SK-N-SH (cell line): Measurements from ENCODE around the gene KLK12. TPM values are rescaled to one million over a fixed set of nuclear protein-coding genes. Genes with fewer than 3 reads are reported as not detected.

Source experiments
- CTCF ChIA-PET: fragments of 300-600, 350-600 bp; formaldehyde crosslinking; extraction: SDS; loops from one replicate; lab custom pipeline; 2021; lab: Yijun Ruan, JAX
- POLR2A ChIA-PET: fragments of 350-600 bp; sonication (Branson Sonifier 250); formaldehyde crosslinking; extraction: SDS; loops from one replicate; lab custom pipeline; 2020; ENCODE audit warnings: antibody characterized with exemption, inconsistent platforms; lab: Yijun Ruan, JAX
- DNase-seq: peaks from one replicate; pipeline ENCODE4 v3.0.0; 2012
- H2AFZ ChIP-seq: fragments of 200-600 bp; sonication (generic); 2 replicates; pipeline ENCODE4 v1.8.1; 2016; ENCODE audit warnings: antibody characterized with exemption, mild to moderate bottlenecking, low read depth
- H3F3A ChIP-seq: fragments of 200-600 bp; sonication (generic); replicated peaks from 2 replicates; pipeline ENCODE3; 2016; ENCODE audit warnings: antibody characterized with exemption, mild to moderate bottlenecking; ENCODE audit not compliant: insufficient read depth
- H3K27ac ChIP-seq, 2 experiments: fragments of 200-500 bp in 1 of 2; fragments of 200-600 bp in 1 of 2; sonication (Bioruptor generic) in 1 of 2; sonication (generic), shearing (Covaris generic) in 1 of 2; 2 replicates each; pipeline versions ENCODE4 v1.5.1 to v1.6.1; 2014 to 2016; ENCODE audit warnings: low read depth in 2 of 2, inconsistent platforms in 1 of 2, low read length in 1 of 2, mild to moderate bottlenecking in 1 of 2, mixed read lengths in 1 of 2
- H3K27me3 ChIP-seq: fragments of 200-600 bp; sonication (generic), shearing (Covaris generic); 2 replicates; pipeline ENCODE4 v1.6.1; 2016; ENCODE audit warnings: mixed run types; ENCODE audit not compliant: insufficient read depth
- H3K36me3 ChIP-seq, 2 experiments: fragments of 200-500 bp in 1 of 2; fragments of 200-600 bp in 1 of 2; sonication (Bioruptor generic) in 1 of 2; sonication (generic) in 1 of 2; replicated peaks in 1 of 2; 2 replicates each; pipeline versions ENCODE3 to v1.5.1; 2014 to 2016; ENCODE audit warnings: low read length in 1 of 2, mild to moderate bottlenecking in 1 of 2; ENCODE audit not compliant: insufficient read depth in 2 of 2, control insufficient read depth in 1 of 2
- H3K4me1 ChIP-seq, 2 experiments: fragments of 200-500 bp in 1 of 2; fragments of 200-600 bp in 1 of 2; sonication (Bioruptor generic) in 1 of 2; sonication (generic), shearing (Covaris generic) in 1 of 2; 2 replicates each; pipeline versions ENCODE4 v1.5.1 to v1.6.1; 2014 to 2016; ENCODE audit warnings: low read depth in 1 of 2, low read length in 1 of 2, mixed run types in 1 of 2; ENCODE audit not compliant: insufficient read depth in 2 of 2, control insufficient read depth in 1 of 2
- H3K4me2 ChIP-seq: fragments of 200-600 bp; sonication (generic), shearing (Covaris generic); 2 replicates; pipeline ENCODE4 v1.6.1; 2017; ENCODE audit warnings: mixed run types
- H3K4me3 ChIP-seq, 2 experiments: fragments of 200-500 bp in 1 of 2; fragments of 200-600 bp in 1 of 2; sonication (Bioruptor generic) in 1 of 2; sonication (generic), shearing (Covaris generic) in 1 of 2; 2 replicates each; pipeline versions ENCODE4 v1.5.1 to v1.8.1; 2014 to 2016; ENCODE audit warnings: low read depth in 2 of 2, inconsistent platforms in 1 of 2, low read length in 1 of 2, mild to moderate bottlenecking in 1 of 2, mixed read lengths in 1 of 2, moderate library complexity in 1 of 2
- H3K79me2 ChIP-seq: fragments of 200-600 bp; sonication (generic); 2 replicates; pipeline ENCODE4 v1.8.1; 2017; ENCODE audit warnings: mild to moderate bottlenecking; ENCODE audit not compliant: insufficient read depth
- H3K9ac ChIP-seq: fragments of 200-600 bp; sonication (generic); 2 replicates; pipeline ENCODE4 v1.6.1; 2017; ENCODE audit warnings: mixed run types
- H3K9me2 ChIP-seq: fragments of 200-600 bp; sonication (generic); 2 replicates; pipeline ENCODE4 v1.6.1; 2017; ENCODE audit warnings: mixed run types
- H3K9me3 ChIP-seq: fragments of 200-600 bp; sonication (generic); 2 replicates; pipeline ENCODE4 v1.6.1; 2017; ENCODE audit warnings: mixed run types, mild to moderate bottlenecking, moderate library complexity
- H4K20me1 ChIP-seq: fragments of 200-600 bp; sonication (generic); 2 replicates; pipeline ENCODE4 v1.6.1; 2017; ENCODE audit warnings: mild to moderate bottlenecking, mixed run types; ENCODE audit not compliant: insufficient read depth
- ELF1 ChIP-seq: IDR thresholded peaks from 2 replicates; pipeline ENCODE4 v1.4.0; 2012
- EP300 ChIP-seq, 2 experiments: IDR thresholded peaks; 2 replicates each; pipeline versions ENCODE4 v1.4.0 to v1.6.1; 2012; ENCODE audit warnings: borderline replicate concordance in 1 of 2, low read depth in 1 of 2, low read length in 1 of 2
- EZH2phosphoT487 ChIP-seq: fragments of 200-600 bp; sonication (generic); IDR thresholded peaks from 2 replicates; pipeline ENCODE4 v1.6.1; 2017; ENCODE audit warnings: low read depth, mixed run types, mild to moderate bottlenecking, antibody characterized with exemption, moderate library complexity, borderline replicate concordance
- FOSL2 ChIP-seq: IDR thresholded peaks from 2 replicates; pipeline ENCODE4 v1.4.0; 2012; ENCODE audit warnings: low read depth, mild to moderate bottlenecking, moderate library complexity, borderline replicate concordance
- GATA2 ChIP-seq: sonication (generic); formaldehyde crosslinking; IDR thresholded peaks from 2 replicates; pipeline ENCODE4 v1.5.0; 2020; ENCODE audit warnings: mild to moderate bottlenecking, missing genetic modification reagents
- JUND ChIP-seq: IDR thresholded peaks from 2 replicates; pipeline ENCODE4 v1.4.0; 2012
- MEF2A ChIP-seq: IDR thresholded peaks from 2 replicates; pipeline ENCODE4 v1.4.0; 2012; ENCODE audit warnings: low read depth, borderline replicate concordance
- NRF1 ChIP-seq: IDR thresholded peaks from 2 replicates; pipeline ENCODE4 v1.6.1; 2012; ENCODE audit warnings: low read depth, mild to moderate bottlenecking, low read length
- PBX3 ChIP-seq: IDR thresholded peaks from 2 replicates; pipeline ENCODE4; 2012
- POLR2AphosphoS5 ChIP-seq: IDR thresholded peaks from 2 replicates; pipeline ENCODE4 v1.6.1; 2012; ENCODE audit warnings: low read depth, low read length
- RAD21 ChIP-seq: IDR thresholded peaks from 2 replicates; pipeline ENCODE4 v1.6.1; 2012; ENCODE audit warnings: mild to moderate bottlenecking, low read length
- RFX5 ChIP-seq: IDR thresholded peaks from 2 replicates; pipeline ENCODE4 v1.6.1; 2012; ENCODE audit warnings: mild to moderate bottlenecking, improper control_type of control experiment, low read length
- RXRA ChIP-seq: IDR thresholded peaks from 2 replicates; pipeline ENCODE4 v1.4.0; 2012; ENCODE audit warnings: low read depth, mild to moderate bottlenecking, borderline replicate concordance
- SIN3A ChIP-seq: IDR thresholded peaks from 2 replicates; pipeline ENCODE4 v1.6.1; 2012; ENCODE audit warnings: low read depth, mild to moderate bottlenecking, low read length, moderate library complexity, borderline replicate concordance
- SMC3 ChIP-seq: IDR thresholded peaks from 2 replicates; pipeline ENCODE4 v1.6.1; 2012; ENCODE audit warnings: low read depth, low read length, improper control_type of control experiment
- TAF1 ChIP-seq: IDR thresholded peaks from 2 replicates; pipeline ENCODE4 v1.6.1; 2012; ENCODE audit warnings: low read depth, mild to moderate bottlenecking, low read length, moderate library complexity, borderline replicate concordance
- TCF12 ChIP-seq: IDR thresholded peaks from 2 replicates; pipeline ENCODE4 v1.4.0; 2012
- USF2 ChIP-seq: fragments of 150-350 bp; IDR thresholded peaks from 2 replicates; pipeline ENCODE4 v1.6.1; 2017; ENCODE audit warnings: antibody characterized with exemption, low read length, low read depth, borderline replicate concordance
- WGBS: methylation state at CpG from one replicate; pipeline ENCODE4 v1.1.6; 2017; ENCODE audit warnings: low lambda C conversion rate; 5-methylcytosine and 5-hydroxymethylcytosine counted together
- polyA plus RNA-seq, 3 experiments: library from polyadenylated mRNA; depleted of rRNA; stranded (reverse); fragments of >200 nt; gene quantifications; 2 replicates each; pipeline ENCODE4 v1.2.3, GENCODE V29; 2012
- TF ChIP-seq, protein P1 (sequence below): IDR thresholded peaks from 2 replicates; pipeline ENCODE4 v1.4.0; 2012; ENCODE audit warnings: low read depth
- TF ChIP-seq, protein P2 (sequence below): fragments of 150-350 bp; IDR thresholded peaks from 2 replicates; pipeline ENCODE4 v1.6.1; 2016; ENCODE audit warnings: mild to moderate bottlenecking, low read depth, low read length
- TF ChIP-seq, protein P3 (sequence below): IDR thresholded peaks from 2 replicates; pipeline ENCODE4 v1.4.0; 2012; ENCODE audit warnings: low read depth, borderline replicate concordance

Gene KLK12
- polyA plus RNA-seq, 1 of the 3 experiments (the other 2 are of a cell fraction), result not detected

DNA sequence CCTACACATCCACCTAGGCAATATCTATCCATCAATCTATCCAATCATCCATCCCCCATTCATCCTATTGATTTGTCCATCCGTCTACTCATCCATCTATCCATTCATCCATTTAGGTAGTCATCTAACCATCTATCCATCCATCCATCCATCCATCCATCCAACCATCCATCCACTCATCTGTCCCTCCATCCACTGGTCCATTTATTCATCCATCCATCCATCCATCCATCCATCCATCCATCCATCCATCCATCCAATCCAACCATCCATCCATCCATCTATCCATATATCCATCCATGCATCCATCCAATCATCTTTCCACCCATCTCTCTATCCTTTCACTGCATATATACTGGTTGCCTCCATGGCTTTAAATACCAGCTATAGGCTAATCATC is 26.2 kb upstream of the KLK12 start:
- ChIA-PET CTCF (no interaction called here), POLR2A (no interaction called here)

GRCh38 chr19:51060336-51060735 is 25.5 kb upstream of the KLK12 start:
- Histone ChIP-seq H3K9me2 (no peaks in the 10 kb centered on the region), H3K4me2 (no peak overlapping the region), H3K9ac (no peak overlapping the region), H3K9me3 (no peaks in the 10 kb centered on the region), H3F3A (no peaks in the 10 kb centered on the region), H3K27me3 (peaks cover 34% of the 10 kb centered on the region; the same call in 1 of the 2 replicates), H3K4me3 (no peak overlapping the region), H3K79me2 (no peaks in the 10 kb centered on the region), H3K27ac (no peak overlapping the region), H3K36me3 (no peaks in the 10 kb centered on the region), H3K4me1 (no peaks in the 10 kb centered on the region), H4K20me1 (no peaks in the 10 kb centered on the region), H2AFZ (no peak overlapping the region)
- 8% methylated on average over 4 of the region's 4 CpGs for WGBS
- ChIA-PET POLR2A (no interaction called here), CTCF (no interaction called here)
- no peak for DNase-seq
- no peak for TF ChIP-seq RXRA
- TF ChIP-seq, protein P1, sequence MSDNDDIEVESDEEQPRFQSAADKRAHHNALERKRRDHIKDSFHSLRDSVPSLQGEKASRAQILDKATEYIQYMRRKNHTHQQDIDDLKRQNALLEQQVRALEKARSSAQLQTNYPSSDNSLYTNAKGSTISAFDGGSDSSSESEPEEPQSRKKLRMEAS, result no peak
- TF ChIP-seq PBX3, result no peak
- no peak for TF ChIP-seq POLR2AphosphoS5
- TF ChIP-seq ELF1, result no peak
- no peak for TF ChIP-seq USF2
- no peak for TF ChIP-seq RFX5
- TF ChIP-seq SMC3, result no peak
- TF ChIP-seq TCF12, result no peak
- no peak for TF ChIP-seq TAF1
- TF ChIP-seq EZH2phosphoT487, result no peak

More for the DNA sequence above, 26.2 kb upstream of the KLK12 start:
- no peaks in the 10 kb centered on the region for H3K4me1 ChIP-seq
- H4K20me1 ChIP-seq, result no peaks in the 10 kb centered on the region
- H3K36me3 ChIP-seq, result no peaks in the 10 kb centered on the region
- H2AFZ ChIP-seq, result no peak overlapping the region
- no peak overlapping the region for H3K9ac ChIP-seq
- H3K4me2 ChIP-seq, result no peak overlapping the region
- H3K27ac ChIP-seq, result no peak overlapping the region
- no peak for DNase-seq
- H3K9me2 ChIP-seq, result no peaks in the 10 kb centered on the region
- no peaks in the 10 kb centered on the region for H3K79me2 ChIP-seq
- WGBS, result 0% methylated on average over 1 of the region's 1 CpG
- H3K9me3 ChIP-seq, result no peaks in the 10 kb centered on the region
- no peak for TF ChIP-seq RAD21
- TF ChIP-seq, protein P2, sequence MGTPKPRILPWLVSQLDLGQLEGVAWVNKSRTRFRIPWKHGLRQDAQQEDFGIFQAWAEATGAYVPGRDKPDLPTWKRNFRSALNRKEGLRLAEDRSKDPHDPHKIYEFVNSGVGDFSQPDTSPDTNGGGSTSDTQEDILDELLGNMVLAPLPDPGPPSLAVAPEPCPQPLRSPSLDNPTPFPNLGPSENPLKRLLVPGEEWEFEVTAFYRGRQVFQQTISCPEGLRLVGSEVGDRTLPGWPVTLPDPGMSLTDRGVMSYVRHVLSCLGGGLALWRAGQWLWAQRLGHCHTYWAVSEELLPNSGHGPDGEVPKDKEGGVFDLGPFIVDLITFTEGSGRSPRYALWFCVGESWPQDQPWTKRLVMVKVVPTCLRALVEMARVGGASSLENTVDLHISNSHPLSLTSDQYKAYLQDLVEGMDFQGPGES, result no peak
- TF ChIP-seq SIN3A, result no peak
- no peak for TF ChIP-seq GATA2 (CRISPR knock-in tag)
- TF ChIP-seq TCF12, result no peak
- TF ChIP-seq RXRA, result no peak
- no peak for TF ChIP-seq EP300 (IDR thresholded peaks at IDR 0.05; ENCODE audit: borderline replicate concordance in 1 of 2, low read depth in 1 of 2, low read length in 1 of 2)
- no peak for TF ChIP-seq FOSL2
- TF ChIP-seq JUND, result no peak
- no peak for TF ChIP-seq NRF1
- TF ChIP-seq, protein P3, sequence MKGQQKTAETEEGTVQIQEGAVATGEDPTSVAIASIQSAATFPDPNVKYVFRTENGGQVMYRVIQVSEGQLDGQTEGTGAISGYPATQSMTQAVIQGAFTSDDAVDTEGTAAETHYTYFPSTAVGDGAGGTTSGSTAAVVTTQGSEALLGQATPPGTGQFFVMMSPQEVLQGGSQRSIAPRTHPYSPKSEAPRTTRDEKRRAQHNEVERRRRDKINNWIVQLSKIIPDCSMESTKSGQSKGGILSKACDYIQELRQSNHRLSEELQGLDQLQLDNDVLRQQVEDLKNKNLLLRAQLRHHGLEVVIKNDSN, result no peak
- no peak for TF ChIP-seq SMC3
- no peak for TF ChIP-seq MEF2A
- TF ChIP-seq PBX3, result no peak
- TF ChIP-seq USF2, result no peak
- peaks cover 39% of the 10 kb centered on the region; the same call in 1 of the 2 replicates for H3K27me3 ChIP-seq
- no peaks in the 10 kb centered on the region for H3F3A ChIP-seq
- H3K4me3 ChIP-seq, result no peak overlapping the region
